Prostate gland (tissue), 2 donors: ENCODE results near the gene ADCY6. TPM values are rescaled to one million over a fixed set of nuclear protein-coding genes. Genes with fewer than 3 reads are reported as not detected.

Source experiments
- DNase-seq: peaks from one replicate; pipeline ENCODE4 v3.0.0-alpha.2; 2019; ENCODE audit warnings: low spot score
- H3K27ac ChIP-seq, 2 donors: fragments of 200-600 bp; sonication (generic); 2 replicates each; pipeline ENCODE4 v1.5.1; 2017 to 2019
- H3K27me3 ChIP-seq: fragments of 200-600 bp; sonication (generic); replicated peaks from 2 replicates; pipeline ENCODE4 v1.5.1; 2019; ENCODE audit not compliant: insufficient read depth
- H3K36me3 ChIP-seq, 2 donors: fragments of 200-600 bp; sonication (generic); 1 replicate in 1 of 2; 2 replicates in 1 of 2; pipeline versions ENCODE4 v1.5.1 to v1.8.1; 2017 to 2019
- H3K4me1 ChIP-seq: fragments of 200-600 bp; sonication (generic); replicated peaks from 2 replicates; pipeline ENCODE4 v1.5.1; 2019
- H3K4me3 ChIP-seq, 2 donors: fragments of 200-600 bp; sonication (generic); 2 replicates each; pipeline ENCODE4 v1.5.1; 2017 to 2019
- H3K9me3 ChIP-seq: fragments of 200-600 bp; sonication (generic); 2 replicates; pipeline ENCODE4 v1.5.1; 2017
- POLR2A ChIP-seq: fragments of 450-650 bp; IDR thresholded peaks from one replicate; pipeline ENCODE4 v1.6.1; 2016; ENCODE audit warnings: antibody characterized with exemption, mild to moderate bottlenecking
- POLR2AphosphoS5 ChIP-seq: sonication (generic); formaldehyde crosslinking; IDR thresholded peaks from one replicate; pipeline ENCODE4 v1.6.1; 2017; ENCODE audit warnings: antibody characterized with exemption
- WGBS: methylation state at CpG from one replicate; pipeline ENCODE4 v1.1.5; 2018; 5-methylcytosine and 5-hydroxymethylcytosine counted together
- intact Hi-C: fragments of 100-400 bp; cut with DNase I; formaldehyde crosslinking; loops from one replicate; pipeline ENCODE4 v1.14.2; 2022
- total RNA-seq, 2 donors: library from RNA; depleted of rRNA; stranded (reverse); fragments of >200 nt; gene quantifications; one replicate each; pipeline ENCODE4 v1.1.0, GENCODE V29; 2016
- TF ChIP-seq, protein P1 (sequence below), 4 experiments: fragments of 200-600 bp in 2 of 4; fragments of 450-650 bp in 2 of 4; sonication (generic) in 2 of 4; IDR thresholded peaks; 1 replicate in 3 of 4; 2 replicates in 1 of 4; pipeline ENCODE4 v1.5.1; 2016 to 2019; ENCODE audit warnings: antibody characterized with exemption in 4 of 4, mild to moderate bottlenecking in 2 of 4, moderate library complexity in 2 of 4

ADCY6 gene
- total RNA-seq, 2 donors from 2014 or later, result 35.3 to 73.5 TPM

DNA sequence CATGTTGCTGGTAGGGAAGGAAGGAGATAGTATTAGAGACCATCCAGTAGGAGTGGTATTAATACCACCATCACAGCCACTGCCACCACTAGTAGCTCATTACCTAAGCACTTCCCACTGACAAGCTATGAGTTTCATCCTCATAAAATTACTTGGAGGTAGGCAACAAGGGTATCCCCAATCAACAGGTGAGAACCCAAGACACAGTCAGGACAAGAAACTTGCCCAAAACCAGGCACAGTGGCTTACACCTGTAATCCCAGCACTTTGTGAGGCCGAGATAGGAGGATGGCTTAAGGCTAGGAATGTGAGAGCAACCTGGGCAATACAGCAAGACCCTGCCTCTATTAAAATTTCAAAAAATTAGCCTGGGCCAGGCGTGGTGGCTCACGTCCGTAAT, 5.5 kb downstream of the ADCY6 start:
- TF ChIP-seq POLR2A (no peak), POLR2AphosphoS5 (no peak)
- TF ChIP-seq, protein P1, sequence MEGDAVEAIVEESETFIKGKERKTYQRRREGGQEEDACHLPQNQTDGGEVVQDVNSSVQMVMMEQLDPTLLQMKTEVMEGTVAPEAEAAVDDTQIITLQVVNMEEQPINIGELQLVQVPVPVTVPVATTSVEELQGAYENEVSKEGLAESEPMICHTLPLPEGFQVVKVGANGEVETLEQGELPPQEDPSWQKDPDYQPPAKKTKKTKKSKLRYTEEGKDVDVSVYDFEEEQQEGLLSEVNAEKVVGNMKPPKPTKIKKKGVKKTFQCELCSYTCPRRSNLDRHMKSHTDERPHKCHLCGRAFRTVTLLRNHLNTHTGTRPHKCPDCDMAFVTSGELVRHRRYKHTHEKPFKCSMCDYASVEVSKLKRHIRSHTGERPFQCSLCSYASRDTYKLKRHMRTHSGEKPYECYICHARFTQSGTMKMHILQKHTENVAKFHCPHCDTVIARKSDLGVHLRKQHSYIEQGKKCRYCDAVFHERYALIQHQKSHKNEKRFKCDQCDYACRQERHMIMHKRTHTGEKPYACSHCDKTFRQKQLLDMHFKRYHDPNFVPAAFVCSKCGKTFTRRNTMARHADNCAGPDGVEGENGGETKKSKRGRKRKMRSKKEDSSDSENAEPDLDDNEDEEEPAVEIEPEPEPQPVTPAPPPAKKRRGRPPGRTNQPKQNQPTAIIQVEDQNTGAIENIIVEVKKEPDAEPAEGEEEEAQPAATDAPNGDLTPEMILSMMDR (IDR thresholded peaks at IDR 0.05), result no peak
- H3K4me3 ChIP-seq, result no peak overlapping the region
- intact Hi-C loops, result no loop called here

DNA sequence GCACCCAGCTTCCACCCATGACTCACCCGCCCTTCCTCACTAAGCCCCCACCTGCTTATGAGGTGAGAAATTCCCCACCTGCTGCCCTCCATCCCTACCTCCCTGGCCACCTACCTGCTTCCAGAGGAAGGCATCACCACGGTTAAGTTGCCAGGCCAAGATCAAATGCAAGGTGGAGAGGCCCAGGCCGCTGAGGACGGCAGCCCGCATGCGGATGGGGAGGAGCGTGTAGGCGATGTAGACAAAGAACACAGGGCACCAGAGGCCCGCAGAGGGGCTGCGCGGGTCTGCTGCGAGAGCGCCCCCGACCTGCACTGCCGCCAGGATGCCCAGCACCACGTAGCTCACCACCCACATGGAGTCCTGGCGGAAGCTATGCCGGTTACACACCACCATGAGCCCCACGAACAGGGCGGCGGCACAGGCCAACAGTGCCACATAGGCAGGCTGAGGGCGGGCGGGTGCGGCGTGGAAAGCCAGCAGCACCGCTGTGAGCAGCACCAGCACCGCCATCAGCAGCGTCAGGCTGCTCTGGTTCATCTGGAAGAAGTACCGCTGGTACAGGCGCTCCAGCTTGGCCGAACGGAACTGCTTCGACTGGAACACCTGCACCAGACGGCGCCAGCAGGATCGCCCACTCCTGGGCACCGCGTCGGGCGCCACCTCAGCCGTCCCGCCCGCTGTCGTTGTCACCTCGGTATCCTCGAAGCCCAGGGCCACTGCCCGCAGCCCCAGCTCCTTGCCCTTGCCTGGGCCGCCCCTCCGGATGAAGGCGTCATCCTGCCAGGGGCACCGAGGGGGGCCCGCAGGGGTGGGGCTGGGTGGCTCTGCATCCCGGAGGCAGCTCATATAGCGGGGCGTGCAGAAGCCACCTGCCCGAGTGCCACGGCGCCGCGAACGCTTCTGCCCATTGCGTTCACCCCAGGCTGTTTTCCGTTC, 6.2 kb downstream of the ADCY6 start:
- peaks cover 28% of the 10 kb centered on the region for H3K4me1 ChIP-seq

More for the DNA sequence above, 5.5 kb downstream of the ADCY6 start:
- no peaks in the 10 kb centered on the region for H3K27me3 ChIP-seq
- peaks cover 28% of the 10 kb centered on the region for H3K4me1 ChIP-seq
- no peaks in the 10 kb centered on the region for H3K9me3 ChIP-seq
- DNase-seq, result no peak
- no peaks in the 10 kb centered on the region for H3K36me3 ChIP-seq
- WGBS, result 100% methylated on average over 4 of the region's 4 CpGs
- H3K27ac ChIP-seq, result no peak overlapping the region

DNA sequence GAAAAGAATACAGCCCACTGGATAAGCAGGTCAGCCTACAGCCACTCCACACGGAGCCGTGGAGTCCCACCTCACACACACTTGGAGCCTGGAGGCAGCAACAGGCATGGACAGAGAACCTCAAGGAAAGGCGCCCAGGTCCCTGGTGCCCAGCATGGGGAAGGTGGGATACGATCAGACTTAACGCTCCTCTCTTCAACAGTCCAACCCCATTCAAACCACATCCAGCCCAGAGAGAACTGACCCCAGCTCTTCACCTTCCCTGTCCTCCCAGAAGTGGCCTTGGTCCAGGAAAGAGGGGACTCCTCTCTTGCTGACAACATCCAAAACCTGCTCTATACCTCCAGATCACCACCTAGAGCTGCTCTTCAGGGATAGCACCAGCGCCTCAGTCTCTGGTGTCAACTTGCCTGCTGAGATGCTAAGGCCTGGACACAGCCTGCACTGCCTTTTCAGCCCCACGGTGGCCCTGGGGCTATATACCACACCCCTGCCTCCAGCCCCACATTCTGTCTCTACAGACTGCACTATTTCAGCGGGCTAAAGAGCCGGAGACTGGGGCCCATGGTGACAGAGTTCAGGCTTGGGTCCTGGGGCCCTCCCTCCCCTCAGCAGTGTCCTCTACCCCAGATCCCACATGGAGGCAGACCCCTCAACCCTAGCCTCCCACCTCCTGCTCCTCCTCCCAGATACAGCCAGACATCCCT, 7.0 kb downstream of the ADCY6 start:
- 78% methylated on average over 9 of the region's 9 CpGs for WGBS
- no peaks in the 10 kb centered on the region for H3K9me3 ChIP-seq
- no peak for DNase-seq
- TF ChIP-seq, protein P1 (IDR thresholded peaks at IDR 0.05), result no peak
- TF ChIP-seq POLR2A, result no peak
- TF ChIP-seq POLR2AphosphoS5, result no peak
- peak overlapping the region in 1 of 2 donors; percentile 17 for H3K27ac ChIP-seq
- H3K4me1 ChIP-seq, result peaks cover 21% of the 10 kb centered on the region
- H3K27me3 ChIP-seq, result no peaks in the 10 kb centered on the region
- intact Hi-C loops, result no loop called here
- no peak overlapping the region for H3K4me3 ChIP-seq
- H3K36me3 ChIP-seq, result no peaks in the 10 kb centered on the region

More for the DNA sequence above, 6.2 kb downstream of the ADCY6 start:
- no peak for TF ChIP-seq POLR2AphosphoS5
- TF ChIP-seq, protein P1 (IDR thresholded peaks at IDR 0.05), result no peak
- no peak for TF ChIP-seq POLR2A
- no peaks in the 10 kb centered on the region for H3K9me3 ChIP-seq
- WGBS, result 90% methylated on average over 57 of the region's 63 CpGs
- no peak overlapping the region for H3K4me3 ChIP-seq
- no peak for DNase-seq
- intact Hi-C loops, result no loop called here
- no peaks in the 10 kb centered on the region for H3K36me3 ChIP-seq
- H3K27ac ChIP-seq, result no peak overlapping the region
- H3K27me3 ChIP-seq, result no peaks in the 10 kb centered on the region

DNA sequence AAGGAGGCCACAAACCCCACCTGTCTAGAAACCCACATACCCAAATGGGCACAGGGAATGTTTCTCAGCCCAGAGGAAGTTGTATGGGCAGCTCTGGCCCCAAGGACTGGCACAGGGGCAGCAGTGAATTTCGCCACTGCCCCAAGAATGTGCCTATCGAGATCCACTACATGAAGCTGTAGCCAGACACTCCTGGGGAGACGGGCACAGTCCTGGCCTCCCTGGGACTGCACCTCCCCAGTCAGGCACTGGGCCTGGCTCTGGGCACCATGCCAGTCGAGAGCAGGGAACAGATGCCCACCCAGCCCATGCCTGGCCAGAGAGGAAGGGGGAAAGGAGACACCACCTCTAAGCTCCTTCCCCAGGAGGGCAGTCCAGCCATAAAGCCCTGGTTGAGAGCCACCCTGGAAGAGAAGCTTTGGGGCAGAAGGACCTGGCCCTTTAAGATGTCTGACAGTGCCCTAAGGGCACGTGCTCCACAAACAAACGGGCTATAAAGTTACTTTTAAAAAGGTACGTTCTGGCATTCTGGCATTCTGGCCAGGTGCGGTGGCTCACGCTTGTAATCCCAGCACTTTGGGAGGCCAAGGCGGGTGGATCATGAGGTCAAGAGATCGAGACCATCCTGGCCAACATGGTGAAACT, 8.4 kb downstream of the ADCY6 start:
- Histone ChIP-seq H3K27ac (peak overlapping the region; percentile 17 to 28), H3K36me3 (no peaks in the 10 kb centered on the region), H3K9me3 (no peaks in the 10 kb centered on the region), H3K4me1 (peaks cover 17% of the 10 kb centered on the region), H3K4me3 (no peak overlapping the region), H3K27me3 (no peaks in the 10 kb centered on the region)
- 45% methylated on average over 9 of the region's 11 CpGs for WGBS
- DNase-seq, result no peak
- intact Hi-C loops, result no loop called here
- TF ChIP-seq POLR2A (no peak), POLR2AphosphoS5 (no peak)
- TF ChIP-seq, protein P1 (IDR thresholded peaks at IDR 0.05), result no peak
